Prostate gland (tissue), 2 donors: ENCODE results near the gene ATE1. TPM values are rescaled to one million over a fixed set of nuclear protein-coding genes. Genes with fewer than 3 reads are reported as not detected.

Experiments used
- DNase-seq: peaks from one replicate; pipeline ENCODE4 v3.0.0-alpha.2; 2019; ENCODE audit warnings: low spot score
- H3K27ac ChIP-seq, 2 donors: fragments of 200-600 bp; sonication (generic); 2 replicates each; pipeline ENCODE4 v1.5.1; 2017 to 2019
- H3K27me3 ChIP-seq: fragments of 200-600 bp; sonication (generic); replicated peaks from 2 replicates; pipeline ENCODE4 v1.5.1; 2019; ENCODE audit not compliant: insufficient read depth
- H3K36me3 ChIP-seq, 2 donors: fragments of 200-600 bp; sonication (generic); 1 replicate in 1 of 2; 2 replicates in 1 of 2; pipeline versions ENCODE4 v1.5.1 to v1.8.1; 2017 to 2019
- H3K4me1 ChIP-seq: fragments of 200-600 bp; sonication (generic); replicated peaks from 2 replicates; pipeline ENCODE4 v1.5.1; 2019
- H3K4me3 ChIP-seq, 2 donors: fragments of 200-600 bp; sonication (generic); 2 replicates each; pipeline ENCODE4 v1.5.1; 2017 to 2019
- H3K9me3 ChIP-seq: fragments of 200-600 bp; sonication (generic); 2 replicates; pipeline ENCODE4 v1.5.1; 2017
- CTCF ChIP-seq, 4 experiments: fragments of 200-600 bp in 2 of 4; fragments of 450-650 bp in 2 of 4; sonication (generic) in 2 of 4; IDR thresholded peaks; 1 replicate in 3 of 4; 2 replicates in 1 of 4; pipeline ENCODE4 v1.5.1; 2016 to 2019; ENCODE audit warnings: antibody characterized with exemption in 4 of 4, mild to moderate bottlenecking in 2 of 4, moderate library complexity in 2 of 4
- POLR2A ChIP-seq: fragments of 450-650 bp; IDR thresholded peaks from one replicate; pipeline ENCODE4 v1.6.1; 2016; ENCODE audit warnings: antibody characterized with exemption, mild to moderate bottlenecking
- POLR2AphosphoS5 ChIP-seq: sonication (generic); formaldehyde crosslinking; IDR thresholded peaks from one replicate; pipeline ENCODE4 v1.6.1; 2017; ENCODE audit warnings: antibody characterized with exemption
- WGBS: methylation state at CpG from one replicate; pipeline ENCODE4 v1.1.5; 2018; 5-methylcytosine and 5-hydroxymethylcytosine counted together
- intact Hi-C: fragments of 100-400 bp; cut with DNase I; formaldehyde crosslinking; loops from one replicate; pipeline ENCODE4 v1.14.2; 2022
- total RNA-seq, 2 donors: library from RNA; depleted of rRNA; stranded (reverse); fragments of >200 nt; gene quantifications; one replicate each; pipeline ENCODE4 v1.1.0, GENCODE V29; 2016

ATE1 gene
- total RNA-seq, 2 donors from 2014 or later: 29.9 to 36.2 TPM

- Histone ChIP-seq H3K36me3 (no peaks in the 10 kb centered on the region), H3K27ac (no peak overlapping the region), H3K4me3 (no peak overlapping the region), H3K4me1 (no peaks in the 10 kb centered on the region), H3K27me3 (no peaks in the 10 kb centered on the region), H3K9me3 (no peaks in the 10 kb centered on the region)
- intact Hi-C loops: no loop called here
- TF ChIP-seq CTCF (IDR thresholded peaks at IDR 0.05) (no peak), POLR2AphosphoS5 (no peak), POLR2A (no peak)
- 55% methylated on average over 2 of the region's 2 CpGs for WGBS
- DNase-seq: no peak
Measured at GRCh38 chr10:121904888-121905287, 22.9 kb downstream of the ATE1 start.

GRCh38 chr10:121900443-121901174 lies 27.2 kb downstream of the ATE1 start:
- Histone ChIP-seq H3K36me3 (no peaks in the 10 kb centered on the region), H3K27me3 (no peaks in the 10 kb centered on the region), H3K27ac (no peak overlapping the region), H3K9me3 (no peaks in the 10 kb centered on the region), H3K4me3 (no peak overlapping the region), H3K4me1 (no peaks in the 10 kb centered on the region)
- TF ChIP-seq POLR2AphosphoS5: peak; percentile 69
- peak; percentile 39 to 83 (median 76) for TF ChIP-seq CTCF (IDR thresholded peaks at IDR 0.05)
- TF ChIP-seq POLR2A: no peak
- intact Hi-C loops: no loop called here
- DNase-seq: peak; percentile 69
- WGBS: 15% methylated on average over 10 of the region's 10 CpGs

GRCh38 chr10:121899727-121900126 lies 28.1 kb downstream of the ATE1 start:
- no peak overlapping the region for H3K27ac ChIP-seq

GRCh38 chr10:121891103-121891502 lies 36.7 kb downstream of the ATE1 start:
- no peak overlapping the region for H3K27ac ChIP-seq
- WGBS: 89% methylated on average over 5 of the region's 5 CpGs
- no peaks in the 10 kb centered on the region for H3K27me3 ChIP-seq
- H3K4me3 ChIP-seq: no peak overlapping the region
- intact Hi-C loops: loop anchor here (10.0 kb wide), 1 partner anchor 276 kb away; no protein-coding TSS in a partner anchor
- H3K4me1 ChIP-seq: no peaks in the 10 kb centered on the region
- no peaks in the 10 kb centered on the region for H3K36me3 ChIP-seq
- no peaks in the 10 kb centered on the region for H3K9me3 ChIP-seq
- TF ChIP-seq POLR2A: no peak
- TF ChIP-seq POLR2AphosphoS5: no peak
- no peak for DNase-seq

More at GRCh38 chr10:121899727-121900126, 28.1 kb downstream of the ATE1 start:
- no peak overlapping the region for H3K4me3 ChIP-seq
- no peaks in the 10 kb centered on the region for H3K4me1 ChIP-seq
- no peak for DNase-seq
- 28% methylated on average over 4 of the region's 4 CpGs for WGBS
- intact Hi-C loops: loop anchor here (10.0 kb wide), 1 partner anchor 285 kb away; no protein-coding TSS in a partner anchor
- no peaks in the 10 kb centered on the region for H3K27me3 ChIP-seq
- no peaks in the 10 kb centered on the region for H3K9me3 ChIP-seq
- H3K36me3 ChIP-seq: no peaks in the 10 kb centered on the region
- no peak for TF ChIP-seq POLR2AphosphoS5
- no peak for TF ChIP-seq CTCF (IDR thresholded peaks at IDR 0.05)
- no peak for TF ChIP-seq POLR2A

- H3K9me3 ChIP-seq: no peaks in the 10 kb centered on the region
- no peak overlapping the region for H3K4me3 ChIP-seq
- no peak for TF ChIP-seq POLR2AphosphoS5
- TF ChIP-seq POLR2A: no peak
- TF ChIP-seq CTCF (IDR thresholded peaks at IDR 0.05): no peak
- intact Hi-C loops: loop anchor here (5.0 kb wide), 1 partner anchor 947 kb away; no protein-coding TSS in a partner anchor
- no peaks in the 10 kb centered on the region for H3K36me3 ChIP-seq
- no peaks in the 10 kb centered on the region for H3K4me1 ChIP-seq
- no peak for DNase-seq
- WGBS: 73% methylated on average over 5 of the region's 5 CpGs
- no peak overlapping the region for H3K27ac ChIP-seq
- H3K27me3 ChIP-seq: no peaks in the 10 kb centered on the region
Measured at GRCh38 chr10:121889212-121889611, 38.6 kb downstream of the ATE1 start.
